ENCODE data around the gene DEK.

DEK gene

GRCh38 chr6:18268066-18268465 lies 3.7 kb upstream of the DEK start:
- TF ChIP-seq SIN3A (IDR thresholded peaks at IDR 0.05; ENCODE audit: borderline replicate concordance, insufficient read depth, low read length) (no peak), TAF1 (IDR thresholded peaks at IDR 0.05; ENCODE audit: borderline replicate concordance, insufficient read depth, low read length) (no peak), FOXP2 (optimal IDR thresholded peaks at IDR 0.05; ENCODE audit: borderline replicate concordance, extremely low read depth, extremely low read length, insufficient read depth) (no peak), REST (IDR thresholded peaks at IDR 0.05; ENCODE audit: insufficient read depth in 1 of 2, low read depth in 2 of 2, low read length in 2 of 2) (no peak), POLR2AphosphoS5 (IDR thresholded peaks at IDR 0.05; ENCODE audit: low read depth, low read length) (no peak)

- no peak for TF ChIP-seq TAF1 (IDR thresholded peaks at IDR 0.05; ENCODE audit: borderline replicate concordance, insufficient read depth, low read length)
- no peak for TF ChIP-seq REST (IDR thresholded peaks at IDR 0.05; ENCODE audit: insufficient read depth in 1 of 2, low read depth in 2 of 2, low read length in 2 of 2)
- TF ChIP-seq POLR2AphosphoS5 (IDR thresholded peaks at IDR 0.05; ENCODE audit: low read depth, low read length) = no peak
- no peak for TF ChIP-seq FOXP2 (optimal IDR thresholded peaks at IDR 0.05; ENCODE audit: borderline replicate concordance, extremely low read depth, extremely low read length, insufficient read depth)
- no peak for TF ChIP-seq SIN3A (IDR thresholded peaks at IDR 0.05; ENCODE audit: borderline replicate concordance, insufficient read depth, low read length)
Observed at GRCh38 chr6:18266523-18266912, 2.2 kb upstream of the DEK start.

- TF ChIP-seq POLR2AphosphoS5 (IDR thresholded peaks at IDR 0.05; ENCODE audit: low read depth, low read length) (no peak), REST (IDR thresholded peaks at IDR 0.05; ENCODE audit: insufficient read depth in 1 of 2, low read depth in 2 of 2, low read length in 2 of 2) (no peak), FOXP2 (optimal IDR thresholded peaks at IDR 0.05; ENCODE audit: borderline replicate concordance, extremely low read depth, extremely low read length, insufficient read depth) (no peak), SIN3A (IDR thresholded peaks at IDR 0.05; ENCODE audit: borderline replicate concordance, insufficient read depth, low read length) (no peak), TAF1 (IDR thresholded peaks at IDR 0.05; ENCODE audit: borderline replicate concordance, insufficient read depth, low read length) (no peak)
Observed at GRCh38 chr6:18265787-18266522, 1.6 kb upstream of the DEK start.

GRCh38 chr6:18264923-18265377 lies 620 bp upstream of the DEK start:
- TF ChIP-seq POLR2AphosphoS5 (IDR thresholded peaks at IDR 0.05; ENCODE audit: low read depth, low read length) (no peak), REST (IDR thresholded peaks at IDR 0.05; ENCODE audit: insufficient read depth in 1 of 2, low read depth in 2 of 2, low read length in 2 of 2) (no peak), SIN3A (IDR thresholded peaks at IDR 0.05; ENCODE audit: borderline replicate concordance, insufficient read depth, low read length) (no peak), FOXP2 (optimal IDR thresholded peaks at IDR 0.05; ENCODE audit: borderline replicate concordance, extremely low read depth, extremely low read length, insufficient read depth) (no peak), TAF1 (IDR thresholded peaks at IDR 0.05; ENCODE audit: borderline replicate concordance, insufficient read depth, low read length) (no peak)
